IPS-15b (cell line): ENCODE results near the gene SIPA1.

ENCODE experiments used
- H3K27me3 ChIP-seq: one replicate; pipeline ENCODE4 v1.6.1; 2013; ENCODE audit warnings: low read length; ENCODE audit not compliant: control insufficient read depth, insufficient read depth
- H3K36me3 ChIP-seq: one replicate; pipeline ENCODE4 v1.6.1; 2013; ENCODE audit warnings: low read length; ENCODE audit not compliant: control insufficient read depth, insufficient read depth
- H3K4me1 ChIP-seq: one replicate; pipeline ENCODE4 v1.6.1; 2013; ENCODE audit warnings: mild to moderate bottlenecking, low read length; ENCODE audit not compliant: control insufficient read depth, insufficient read depth
- H3K4me3 ChIP-seq: one replicate; pipeline ENCODE4 v1.5.1; 2013; ENCODE audit warnings: low read depth, low read length
- H3K9ac ChIP-seq: one replicate; pipeline ENCODE4 v1.6.1; 2013; ENCODE audit warnings: low read depth, mild to moderate bottlenecking, low read length
- H3K9me3 ChIP-seq: one replicate; pipeline ENCODE4 v1.6.1; 2013; ENCODE audit warnings: mild to moderate bottlenecking, low read length; ENCODE audit not compliant: control insufficient read depth, insufficient read depth

SIPA1 gene

GRCh38 chr11:65643971-65644370 is 6.1 kb downstream of the SIPA1 start:
- peaks cover 7% of the 10 kb centered on the region for H3K36me3 ChIP-seq
- peaks cover 6% of the 10 kb centered on the region for H3K4me1 ChIP-seq
- no peaks in the 10 kb centered on the region for H3K27me3 ChIP-seq
- no peak overlapping the region for H3K9ac ChIP-seq
- H3K9me3 ChIP-seq = no peaks in the 10 kb centered on the region
- H3K4me3 ChIP-seq = no peak overlapping the region

GRCh38 chr11:65644837-65645236 is 6.9 kb downstream of the SIPA1 start:
- Histone ChIP-seq H3K4me1 (peaks cover 6% of the 10 kb centered on the region), H3K4me3 (no peak overlapping the region), H3K9me3 (no peaks in the 10 kb centered on the region), H3K9ac (no peak overlapping the region), H3K27me3 (no peaks in the 10 kb centered on the region), H3K36me3 (peaks cover 15% of the 10 kb centered on the region)

GRCh38 chr11:65645710-65646109 is 7.8 kb downstream of the SIPA1 start:
- H3K4me1 ChIP-seq = peaks cover 6% of the 10 kb centered on the region
- H3K27me3 ChIP-seq = no peaks in the 10 kb centered on the region
- no peak overlapping the region for H3K4me3 ChIP-seq
- peaks cover 23% of the 10 kb centered on the region for H3K36me3 ChIP-seq
- H3K9ac ChIP-seq = no peak overlapping the region
- no peaks in the 10 kb centered on the region for H3K9me3 ChIP-seq

- no peak overlapping the region for H3K9ac ChIP-seq
- H3K4me1 ChIP-seq = peaks cover 6% of the 10 kb centered on the region
- no peaks in the 10 kb centered on the region for H3K27me3 ChIP-seq
- no peaks in the 10 kb centered on the region for H3K9me3 ChIP-seq
- peaks cover 26% of the 10 kb centered on the region for H3K36me3 ChIP-seq
- H3K4me3 ChIP-seq = peak overlapping the region; percentile 71
Measured at GRCh38 chr11:65646288-65646957, 8.5 kb downstream of the SIPA1 start.

GRCh38 chr11:65646958-65647701 is 9.2 kb downstream of the SIPA1 start:
- H3K27me3 ChIP-seq = no peaks in the 10 kb centered on the region
- H3K4me1 ChIP-seq = peaks cover 10% of the 10 kb centered on the region
- H3K9me3 ChIP-seq = no peaks in the 10 kb centered on the region
- peaks cover 26% of the 10 kb centered on the region for H3K36me3 ChIP-seq
- H3K9ac ChIP-seq = peak overlapping the region; percentile 26
- H3K4me3 ChIP-seq = peak overlapping the region; percentile 71

GRCh38 chr11:65648997-65649493 is 11.1 kb downstream of the SIPA1 start:
- H3K4me3 ChIP-seq = no peak overlapping the region
- H3K36me3 ChIP-seq = peaks cover 27% of the 10 kb centered on the region
- no peaks in the 10 kb centered on the region for H3K27me3 ChIP-seq
- H3K9me3 ChIP-seq = no peaks in the 10 kb centered on the region
- H3K4me1 ChIP-seq = peaks cover 10% of the 10 kb centered on the region
- H3K9ac ChIP-seq = no peak overlapping the region

GRCh38 chr11:65649656-65650546 is 12.0 kb downstream of the SIPA1 start:
- H3K27me3 ChIP-seq = no peaks in the 10 kb centered on the region
- no peak overlapping the region for H3K9ac ChIP-seq
- peaks cover 35% of the 10 kb centered on the region for H3K36me3 ChIP-seq
- H3K9me3 ChIP-seq = no peaks in the 10 kb centered on the region
- H3K4me1 ChIP-seq = peaks cover 10% of the 10 kb centered on the region
- no peak overlapping the region for H3K4me3 ChIP-seq

GRCh38 chr11:65650547-65651338 is 12.8 kb downstream of the SIPA1 start:
- Histone ChIP-seq H3K9me3 (no peaks in the 10 kb centered on the region), H3K27me3 (no peaks in the 10 kb centered on the region), H3K4me3 (no peak overlapping the region), H3K4me1 (peaks cover 10% of the 10 kb centered on the region), H3K9ac (no peak overlapping the region), H3K36me3 (peaks cover 43% of the 10 kb centered on the region)

- Histone ChIP-seq H3K4me3 (no peak overlapping the region), H3K27me3 (no peaks in the 10 kb centered on the region), H3K36me3 (peaks cover 41% of the 10 kb centered on the region), H3K9ac (no peak overlapping the region), H3K4me1 (peaks cover 10% of the 10 kb centered on the region), H3K9me3 (no peaks in the 10 kb centered on the region)
Measured at GRCh38 chr11:65651339-65651588, 13.4 kb downstream of the SIPA1 start.

GRCh38 chr11:65651589-65652510 is 13.9 kb downstream of the SIPA1 start:
- H3K4me3 ChIP-seq = peak overlapping the region; percentile 75
- peak overlapping the region; percentile 76 for H3K9ac ChIP-seq
- peaks cover 10% of the 10 kb centered on the region for H3K4me1 ChIP-seq
- H3K9me3 ChIP-seq = no peaks in the 10 kb centered on the region
- H3K27me3 ChIP-seq = no peaks in the 10 kb centered on the region
- H3K36me3 ChIP-seq = peaks cover 39% of the 10 kb centered on the region
